IMR-90 (cell line): ENCODE data around the gene SSR1. TPM values are rescaled to one million over a fixed set of nuclear protein-coding genes. Genes with fewer than 3 reads are reported as not detected.

Source experiments
- ATAC-seq: fragments of 200-7000 bp; cut with Tn5 transposase; 2 replicates; pipeline ENCODE4 v1.9.1; 2020; ENCODE audit warnings: low read depth, mild to moderate bottlenecking, moderate library complexity
- BruUV-seq: library from RNA; stranded (reverse); fragments of 400-500 nt; replicated peaks from 2 replicates; lab custom pipeline; 2021; lab: Mats Ljungman, UMichigan
- CTCF ChIA-PET: fragments of 300-600 bp; formaldehyde crosslinking; extraction: SDS; loops from one replicate; lab custom pipeline; 2021; ENCODE audit warnings: antibody characterized with exemption; lab: Yijun Ruan, JAX
- POLR2A ChIA-PET: fragments of 300-600 bp; sonication (Branson Sonifier 250); formaldehyde crosslinking; loops from one replicate; lab custom pipeline; 2022; ENCODE audit warnings: antibody characterized with exemption; ENCODE audit not compliant: unreplicated experiment; lab: Charles Lee
- DNase-seq: peaks from one replicate; pipeline ENCODE4 v3.0.0; 2013
- H2AFZ ChIP-seq: replicated peaks from 2 replicates; pipeline ENCODE3; 2013; ENCODE audit warnings: low read length, mild to moderate bottlenecking; ENCODE audit not compliant: poor library complexity
- H2AK5ac ChIP-seq: 2 replicates; pipeline ENCODE4 v1.6.1; 2013; ENCODE audit warnings: low read depth, low read length, inconsistent platforms
- H2AK9ac ChIP-seq: replicated peaks from 2 replicates; pipeline ENCODE3; 2013; ENCODE audit warnings: mild to moderate bottlenecking, low read depth, low read length, moderate library complexity; ENCODE audit not compliant: poor library complexity
- H2BK120ac ChIP-seq: 2 replicates; pipeline ENCODE4 v1.6.1; 2013; ENCODE audit warnings: low read depth, low read length, inconsistent platforms
- H2BK15ac ChIP-seq: 3 replicates; pipeline ENCODE4 v1.6.1; 2013; ENCODE audit warnings: low read depth, low read length, inconsistent platforms
- H2BK20ac ChIP-seq: 2 replicates; pipeline ENCODE4 v1.6.1; 2013; ENCODE audit warnings: low read depth, mild to moderate bottlenecking, inconsistent platforms, low read length, moderate library complexity
- H2BK5ac ChIP-seq: 2 replicates; pipeline ENCODE4 v1.6.1; 2013; ENCODE audit warnings: mild to moderate bottlenecking, low read depth, low read length, inconsistent platforms; ENCODE audit not compliant: poor library complexity, severe bottlenecking
- H3K14ac ChIP-seq: replicated peaks from 2 replicates; pipeline ENCODE4 v1.6.1; 2013; ENCODE audit warnings: low read depth, low read length, inconsistent platforms
- H3K18ac ChIP-seq: 2 replicates; pipeline ENCODE4 v1.6.1; 2013; ENCODE audit warnings: low read depth, low read length, control low read depth
- H3K23ac ChIP-seq: 2 replicates; pipeline ENCODE4 v1.6.1; 2013; ENCODE audit warnings: low read depth, low read length, inconsistent platforms
- H3K27ac ChIP-seq: 2 replicates; pipeline ENCODE4 v1.5.1; 2013; ENCODE audit warnings: mild to moderate bottlenecking, control low read depth, low read length; ENCODE audit not compliant: insufficient read depth
- H3K27me3 ChIP-seq: 2 replicates; pipeline ENCODE4 v1.6.1; 2013; ENCODE audit warnings: low read length; ENCODE audit not compliant: control insufficient read depth, insufficient read depth
- H3K36me3 ChIP-seq: 2 replicates; pipeline ENCODE4 v1.6.1; 2013; ENCODE audit warnings: low read length, mixed read lengths; ENCODE audit not compliant: control insufficient read depth, insufficient read depth
- H3K4ac ChIP-seq: 2 replicates; pipeline ENCODE4 v1.6.1; 2013; ENCODE audit warnings: low read depth, low read length, inconsistent platforms
- H3K4me1 ChIP-seq: 2 replicates; pipeline ENCODE4 v1.6.1; 2013; ENCODE audit warnings: low read length, mixed read lengths; ENCODE audit not compliant: control insufficient read depth, insufficient read depth
- H3K4me2 ChIP-seq: 2 replicates; pipeline ENCODE4 v1.6.1; 2013; ENCODE audit warnings: low read depth, mild to moderate bottlenecking, control low read depth, low read length, moderate library complexity
- H3K4me3 ChIP-seq: 2 replicates; pipeline ENCODE4 v1.5.1; 2013; ENCODE audit warnings: low read depth, mild to moderate bottlenecking, control low read depth, low read length, moderate library complexity; ENCODE audit not compliant: insufficient read depth
- H3K56ac ChIP-seq: 2 replicates; pipeline ENCODE4 v1.6.1; 2013; ENCODE audit warnings: low read length, inconsistent platforms; ENCODE audit not compliant: insufficient read depth; ENCODE audit errors: extremely low read depth
- H3K79me1 ChIP-seq, 2 experiments: 2 replicates each; pipeline ENCODE4 v1.6.1; 2013; ENCODE audit warnings: low read length in 2 of 2, inconsistent platforms in 1 of 2, low read depth in 1 of 2
- H3K9ac ChIP-seq: 2 replicates; pipeline ENCODE4 v1.6.1; 2013; ENCODE audit warnings: low read depth, low read length, control low read depth
- H3K9me1 ChIP-seq: 2 replicates; pipeline ENCODE4 v1.6.1; 2013; ENCODE audit warnings: low read length, inconsistent platforms; ENCODE audit not compliant: insufficient read depth
- H3K9me3 ChIP-seq: 2 replicates; pipeline ENCODE4 v1.6.1; 2013; ENCODE audit warnings: low read length; ENCODE audit not compliant: control insufficient read depth, insufficient read depth
- H4K20me1 ChIP-seq: 2 replicates; pipeline ENCODE4 v1.6.1; 2013; ENCODE audit warnings: low read length, inconsistent platforms; ENCODE audit not compliant: insufficient read depth
- H4K5ac ChIP-seq: 2 replicates; pipeline ENCODE4 v1.6.1; 2013; ENCODE audit warnings: mild to moderate bottlenecking, low read depth, low read length, control low read depth
- H4K8ac ChIP-seq, 2 experiments: 2 replicates each; pipeline ENCODE4 v1.6.1; 2013; ENCODE audit warnings: low read depth in 2 of 2, low read length in 2 of 2, control low read depth in 1 of 2, inconsistent platforms in 1 of 2
- H4K91ac ChIP-seq: 2 replicates; pipeline ENCODE4 v1.6.1; 2013; ENCODE audit warnings: low read depth, low read length, inconsistent platforms; ENCODE audit not compliant: insufficient read depth
- CHD1 ChIP-seq: IDR thresholded peaks from 2 replicates; pipeline ENCODE4 v1.6.1; 2012; ENCODE audit warnings: low read depth, low read length, improper control_type of control experiment
- MAZ ChIP-seq: IDR thresholded peaks from 2 replicates; pipeline ENCODE4 v1.6.1; 2012; ENCODE audit warnings: low read depth, mild to moderate bottlenecking, low read length, improper control_type of control experiment, moderate library complexity, borderline replicate concordance
- SMC3 ChIP-seq: fragments of 150-350 bp; IDR thresholded peaks from 2 replicates; pipeline ENCODE4 v1.6.1; 2016; ENCODE audit warnings: low read depth, mild to moderate bottlenecking, antibody characterized with exemption, low read length, moderate library complexity
- WGBS, 2 experiments: methylation state at CpG; one replicate each; pipeline versions ENCODE4 v1.1.5 to v1.1.7; 2013; ENCODE audit warnings: missing lambda C conversion rate in 2 of 2; ENCODE audit not compliant: insufficient read length in 1 of 2; ENCODE audit errors: extremely low coverage in 2 of 2; 5-methylcytosine and 5-hydroxymethylcytosine counted together
- dilution Hi-C: fragments of 300-500 bp; cut with HindIII; formaldehyde crosslinking; loops from one replicate; pipeline ENCODE4 v1.14.3; 2018; ENCODE audit warnings: low sequenced_read_pairs; ENCODE audit not compliant: unreplicated experiment
- in situ Hi-C: fragments of 300-500 bp; cut with MboI; formaldehyde crosslinking; loops from 3 replicates; pipeline ENCODE4 v1.14.3; 2019; ENCODE audit warnings: low sequenced_read_pairs, inconsistent platforms, mixed read lengths
- intact Hi-C: fragments of 100-400 bp; cut with micrococcal nuclease; formaldehyde crosslinking; loops from 2 replicates; pipeline ENCODE4 v1.10.0; 2022
- polyA plus RNA-seq, 3 experiments: library from polyadenylated mRNA; depleted of rRNA; stranded (reverse); fragments of >200 nt; gene quantifications; 2 replicates each; pipeline ENCODE4 v1.2.3, GENCODE V29; 2012; ENCODE audit warnings: low replicate concordance in 1 of 3
- total RNA-seq: library from RNA; depleted of rRNA; stranded (reverse); fragments of >200 nt; gene quantifications from 2 replicates; pipeline ENCODE4 v1.2.3, GENCODE V29; 2012

SSR1 gene
- total and polyA plus RNA-seq, 2 of the 4 experiments (the other 2 are of a cell fraction): 110 to 120 TPM

DNA sequence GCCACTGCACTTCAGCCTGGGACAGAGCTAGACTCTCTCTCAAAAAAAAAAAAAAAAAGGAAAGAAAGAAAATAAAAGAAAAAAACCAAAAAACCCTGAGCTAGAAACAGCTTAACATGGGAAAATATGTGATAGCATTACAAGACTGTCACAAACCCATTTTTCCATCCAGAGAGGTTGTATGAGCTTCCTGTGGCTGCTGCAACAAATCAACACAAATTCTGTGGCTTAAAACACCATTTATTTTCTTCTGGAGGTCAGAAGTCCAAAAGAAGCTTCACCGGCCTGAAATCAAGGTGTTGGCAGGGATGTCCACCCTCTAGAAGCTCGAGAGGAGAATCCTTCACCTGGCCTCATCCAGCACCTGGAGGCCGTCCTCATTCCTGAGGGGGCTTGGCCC is 21.7 kb upstream of the SSR1 start:
- no CpG with 5 or more reads among the region's 3 CpGs for WGBS, 2 experiments
- in situ Hi-C loops (no loop called here), dilution Hi-C loops (no loop called here), intact Hi-C loops (no loop called here)
- no peak overlapping the region for H2BK15ac ChIP-seq
- DNase-seq (no peak), ATAC-seq (no peak)
- H3K79me1 ChIP-seq: no peaks in the 10 kb centered on the region
- no peaks in the 10 kb centered on the region for H3K36me3 ChIP-seq
- H2AK5ac ChIP-seq: no peak overlapping the region
- no peak overlapping the region for H2AFZ ChIP-seq
- H3K14ac ChIP-seq: no peak overlapping the region
- TF ChIP-seq MAZ (no peak), SMC3 (no peak), CHD1 (no peak)
- no peak overlapping the region for H3K4me3 ChIP-seq
- H3K27ac ChIP-seq: no peak overlapping the region
- no peak overlapping the region for H3K56ac ChIP-seq
- H3K4me1 ChIP-seq: no peaks in the 10 kb centered on the region
- no peak overlapping the region for H3K9ac ChIP-seq
- H3K9me3 ChIP-seq: no peaks in the 10 kb centered on the region
- no peak overlapping the region for H2BK5ac ChIP-seq
- no peak overlapping the region for H4K5ac ChIP-seq
- H2BK120ac ChIP-seq: no peak overlapping the region
- H3K27me3 ChIP-seq: peaks cover 3% of the 10 kb centered on the region
- CTCF ChIA-PET: interaction anchor here (0.6 kb wide), 1 partner anchor 999 kb away, joined by 3 read pairs; no protein-coding TSS in a partner anchor
- no peak overlapping the region for H2AK9ac ChIP-seq
- no peak overlapping the region for H2BK20ac ChIP-seq
- H3K23ac ChIP-seq: no peak overlapping the region
- H4K8ac ChIP-seq: no peak overlapping the region
- no peaks in the 10 kb centered on the region for H4K20me1 ChIP-seq
- no peak overlapping the region for H3K18ac ChIP-seq
- no TSS peak for BruUV-seq
- POLR2A ChIA-PET: no interaction called here
- no peaks in the 10 kb centered on the region for H3K9me1 ChIP-seq
- H3K4me2 ChIP-seq: no peak overlapping the region
- H4K91ac ChIP-seq: no peak overlapping the region
- no peak overlapping the region for H3K4ac ChIP-seq
